Right cardiac atrium (tissue), 5 donors: ENCODE data around the gene ZBTB9. TPM values are rescaled to one million over a fixed set of nuclear protein-coding genes. Genes with fewer than 3 reads are reported as not detected.

Source experiments
- ATAC-seq, 2 donors: fragments of 200-7000 bp; cut with Tn5 transposase; one replicate each; pipeline versions ENCODE4 v1.8.0 to v1.9.1; 2020; ENCODE audit warnings: moderate library complexity in 2 of 2, mild to moderate bottlenecking in 1 of 2
- DNase-seq, 3 donors: peaks; one replicate each; pipeline ENCODE4 v3.0.0-alpha.2; 2020
- H3K27ac ChIP-seq: one replicate; pipeline ENCODE4 v1.5.1; 2013; ENCODE audit warnings: mild to moderate bottlenecking, low read length, control low read depth, moderate library complexity
- H3K27me3 ChIP-seq: one replicate; pipeline ENCODE4 v1.6.1; 2013; ENCODE audit not compliant: control insufficient read depth, insufficient read depth
- H3K4me1 ChIP-seq: one replicate; pipeline ENCODE4 v1.6.1; 2013; ENCODE audit warnings: low read length; ENCODE audit not compliant: control insufficient read depth, insufficient read depth
- H3K4me3 ChIP-seq: one replicate; pipeline ENCODE4 v1.5.1; 2013; ENCODE audit warnings: low read length, control low read depth
- H3K9me3 ChIP-seq: one replicate; pipeline ENCODE4 v1.6.1; 2013; ENCODE audit warnings: low read length; ENCODE audit not compliant: control insufficient read depth
- WGBS: extraction: QIAGEN DNeasy Blood & Tissue Kit; methylation state at CpG from one replicate; pipeline ENCODE4 v1.1.7; 2013; 5-methylcytosine and 5-hydroxymethylcytosine counted together
- intact Hi-C, 4 donors: fragments of 100-400 bp; cut with DNase I; formaldehyde crosslinking; loops; one replicate each; pipeline versions ENCODE4 v1.11.0 to v1.14.0; 2022 to 2023
- polyA plus RNA-seq: library from polyadenylated mRNA; stranded (reverse); fragments of 200-250 nt; gene quantifications from one replicate; pipeline ENCODE4 v1.2.3, GENCODE V29; 2013
- total RNA-seq, 4 donors: library from RNA; stranded (reverse); fragmentation: NEBNext Ultra II Directional; extraction: Animal tissue kit (Norgen Biotek cat#: 25700); gene quantifications; one replicate each; pipeline ENCODE4 v1.2.1, GENCODE V29; 2021
- donor health status: healthy with polysubstance abuse.
- donor health status: DM: no; HTN: yes; CAD: no.
- donor health status: DM: no; HTN: no; CAD: no.
- donor health status: DM: no; HTN: yes; CAD: no; lungs with severe emphysema.
- donor health status: DM: yes; HTN: yes; CAD: no.

The ZBTB9 gene
- total and polyA plus RNA-seq, 5 donors, result 2.8 to 4.9 (median 4.2) TPM

GRCh38 chr6:33451606-33452005 is 2.8 kb upstream of the ZBTB9 start:
- Histone ChIP-seq H3K4me3 (no peak overlapping the region), H3K27me3 (no peaks in the 10 kb centered on the region), H3K9me3 (no peaks in the 10 kb centered on the region), H3K27ac (no peak overlapping the region), H3K4me1 (peaks cover 3% of the 10 kb centered on the region)
- DNase-seq (no peak), ATAC-seq (no peak)
- intact Hi-C loops, result no loop called here
- WGBS, result 88% methylated on average over 15 of the region's 15 CpGs

GRCh38 chr6:33452496-33452895 is 1.9 kb upstream of the ZBTB9 start:
- no peak for DNase-seq
- peaks cover 3% of the 10 kb centered on the region for H3K4me1 ChIP-seq
- H3K9me3 ChIP-seq, result no peaks in the 10 kb centered on the region
- ATAC-seq, result no peak
- H3K27ac ChIP-seq, result no peak overlapping the region
- intact Hi-C loops, result no loop called here
- no peak overlapping the region for H3K4me3 ChIP-seq
- WGBS, result 84% methylated on average over 4 of the region's 4 CpGs
- H3K27me3 ChIP-seq, result no peaks in the 10 kb centered on the region

DNA sequence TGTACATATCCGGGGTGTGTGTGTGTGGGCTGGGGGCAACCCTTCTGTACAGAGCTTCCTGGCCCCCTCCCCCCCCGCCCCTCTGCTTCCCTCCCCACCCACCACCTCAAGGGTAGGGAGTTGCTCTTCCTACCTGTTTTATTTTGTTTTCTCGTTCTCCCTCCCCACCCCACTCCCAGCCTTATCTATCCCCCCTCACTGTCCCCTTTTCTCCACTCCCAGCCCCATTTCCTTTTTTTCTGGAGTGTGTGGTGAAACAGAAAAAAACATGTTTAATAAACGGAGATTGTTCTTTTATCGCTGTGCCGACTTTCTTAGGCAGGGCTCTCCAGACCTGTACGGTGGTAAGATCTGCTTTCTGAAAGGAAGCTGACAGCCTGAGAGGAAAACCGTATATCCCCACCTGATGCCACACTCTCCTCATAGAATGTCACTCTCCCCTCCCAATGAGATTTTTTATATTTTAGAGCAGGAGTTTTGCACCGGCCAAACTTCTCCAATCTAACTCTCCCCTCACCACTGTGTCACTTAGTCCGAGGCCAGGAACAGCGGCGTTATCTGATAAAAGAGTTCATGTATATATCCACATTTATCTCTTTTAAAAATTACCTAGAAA is 875 bp upstream of the ZBTB9 start:
- Histone ChIP-seq H3K4me3 (peak overlapping the region; percentile 79), H3K27ac (no peak overlapping the region), H3K9me3 (no peaks in the 10 kb centered on the region), H3K4me1 (peaks cover 3% of the 10 kb centered on the region), H3K27me3 (no peaks in the 10 kb centered on the region)
- ATAC-seq (no peak), DNase-seq (no peak)
- whole genome bisulfite sequencing, result 4% methylated on average over 12 of the region's 12 CpGs
- intact Hi-C loops, result no loop called here

GRCh38 chr6:33455051-33455450 is 675 bp downstream of the ZBTB9 start:
- ATAC-seq, result no peak
- H3K27me3 ChIP-seq, result no peaks in the 10 kb centered on the region
- H3K4me1 ChIP-seq, result peaks cover 3% of the 10 kb centered on the region
- no peak overlapping the region for H3K27ac ChIP-seq
- DNase-seq, result no peak
- H3K9me3 ChIP-seq, result no peaks in the 10 kb centered on the region
- intact Hi-C loops, result no loop called here
- peak overlapping the region; percentile 51 for H3K4me3 ChIP-seq
- WGBS, result 49% methylated on average over 16 of the region's 16 CpGs

DNA sequence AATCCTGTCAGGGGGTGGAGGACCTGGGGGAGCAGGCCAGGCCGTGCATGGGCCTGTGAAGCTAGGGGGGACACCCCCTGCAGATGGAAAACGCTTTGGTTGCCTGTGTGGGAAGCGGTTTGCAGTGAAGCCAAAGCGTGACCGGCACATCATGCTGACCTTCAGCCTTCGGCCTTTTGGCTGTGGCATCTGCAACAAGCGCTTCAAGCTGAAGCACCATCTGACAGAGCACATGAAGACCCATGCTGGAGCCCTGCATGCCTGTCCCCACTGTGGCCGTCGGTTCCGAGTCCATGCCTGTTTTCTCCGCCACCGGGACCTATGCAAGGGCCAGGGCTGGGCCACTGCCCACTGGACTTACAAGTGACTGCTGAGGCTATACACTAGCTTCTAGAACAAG is 1.8 kb downstream of the ZBTB9 start:
- DNase-seq (no peak), ATAC-seq (no peak)
- Histone ChIP-seq H3K27ac (no peak overlapping the region), H3K27me3 (no peaks in the 10 kb centered on the region), H3K4me3 (no peak overlapping the region), H3K9me3 (no peaks in the 10 kb centered on the region), H3K4me1 (peaks cover 3% of the 10 kb centered on the region)
- 95% methylated on average over 12 of the region's 12 CpGs for WGBS
- intact Hi-C loops, result no loop called here

GRCh38 chr6:33458676-33459075 is 4.3 kb downstream of the ZBTB9 start:
- DNase-seq, result no peak
- WGBS, result 63% methylated on average over 3 of the region's 3 CpGs
- H3K4me1 ChIP-seq, result peaks cover 3% of the 10 kb centered on the region
- intact Hi-C loops, result no loop called here
- H3K9me3 ChIP-seq, result no peaks in the 10 kb centered on the region
- H3K27ac ChIP-seq, result no peak overlapping the region
- H3K4me3 ChIP-seq, result no peak overlapping the region
- no peaks in the 10 kb centered on the region for H3K27me3 ChIP-seq
- no peak for ATAC-seq

DNA sequence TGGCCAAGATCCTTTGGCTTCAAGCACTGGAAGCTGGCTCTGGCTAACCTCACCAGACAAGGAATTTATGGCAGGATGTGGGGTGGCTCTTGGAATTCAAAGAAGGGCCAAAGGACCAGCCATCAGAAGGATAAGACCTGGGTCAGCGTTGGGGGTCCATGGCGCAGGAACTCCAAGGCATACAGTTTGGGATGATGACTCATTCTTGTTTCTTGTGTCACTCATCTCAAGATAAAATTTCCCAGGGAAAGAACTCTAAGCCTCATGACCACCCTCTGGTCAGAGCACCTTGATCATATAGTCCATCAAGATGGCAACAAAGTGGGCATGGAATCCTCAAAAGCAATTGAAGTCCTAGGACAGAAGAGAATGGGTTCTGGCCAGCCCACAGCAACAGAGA is 4.8 kb downstream of the ZBTB9 start:
- H3K27ac ChIP-seq, result no peak overlapping the region
- H3K4me1 ChIP-seq, result peaks cover 3% of the 10 kb centered on the region
- H3K4me3 ChIP-seq, result no peak overlapping the region
- 92% methylated on average over 2 of the region's 2 CpGs for WGBS
- no peaks in the 10 kb centered on the region for H3K27me3 ChIP-seq
- no peak for DNase-seq
- ATAC-seq, result no peak
- intact Hi-C loops, result no loop called here
- no peaks in the 10 kb centered on the region for H3K9me3 ChIP-seq

DNA sequence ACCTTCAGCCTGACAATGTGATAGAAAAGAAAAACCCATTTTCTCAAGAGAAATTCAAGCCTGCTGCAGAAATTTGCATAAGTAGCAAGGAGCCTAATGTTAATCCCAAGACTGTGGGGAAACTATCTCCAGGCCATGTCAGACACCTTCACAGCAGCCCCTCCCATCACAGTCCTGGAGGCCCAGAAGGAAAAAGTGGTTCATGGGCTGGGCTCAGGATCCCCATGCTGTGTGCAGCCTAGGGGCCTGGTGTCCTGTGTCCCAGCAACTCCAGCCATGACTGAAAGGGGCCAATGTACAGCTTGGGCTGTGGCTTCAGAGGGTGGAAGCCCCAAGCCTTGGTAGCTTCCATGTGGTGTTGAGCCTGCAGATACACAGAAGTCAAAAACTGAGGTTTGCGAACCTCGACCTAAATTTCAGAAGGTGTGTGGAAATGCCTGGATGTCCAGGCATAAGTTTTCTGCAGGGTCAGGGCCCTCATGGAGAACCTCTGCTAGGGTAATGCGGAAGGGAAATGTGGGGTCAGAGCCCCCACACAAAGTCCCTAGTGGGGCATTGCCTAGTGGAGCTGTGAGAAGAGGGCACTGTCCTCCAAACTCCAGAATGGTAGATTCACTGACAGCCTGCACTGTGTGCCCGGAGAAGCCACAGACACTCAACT is 11.8 kb downstream of the ZBTB9 start:
- H3K27me3 ChIP-seq, result no peaks in the 10 kb centered on the region
- intact Hi-C loops, result no loop called here
- no peak overlapping the region for H3K27ac ChIP-seq
- no peak for ATAC-seq
- H3K9me3 ChIP-seq, result no peaks in the 10 kb centered on the region
- H3K4me1 ChIP-seq, result no peaks in the 10 kb centered on the region
- H3K4me3 ChIP-seq, result no peak overlapping the region
- WGBS, result 92% methylated on average over 4 of the region's 4 CpGs
- no peak for DNase-seq

DNA sequence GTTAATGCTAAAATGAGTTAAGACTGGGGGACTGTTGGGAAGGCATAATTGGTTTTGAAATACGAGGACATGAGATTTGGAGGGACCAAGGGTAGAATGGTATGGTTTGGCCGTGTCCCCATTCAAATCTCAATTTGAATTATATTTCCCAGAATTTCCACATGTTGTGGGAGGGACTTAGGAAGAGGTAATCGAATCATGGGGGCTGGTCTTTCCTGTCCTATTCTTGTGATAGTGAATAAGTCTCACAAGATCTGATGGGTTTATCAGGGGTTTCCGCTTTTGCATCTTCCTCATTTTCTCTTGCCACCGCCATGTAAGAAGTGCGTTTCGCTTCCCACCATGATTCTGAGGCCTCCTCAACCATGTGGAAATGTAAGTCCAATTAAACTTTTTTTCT is 12.7 kb downstream of the ZBTB9 start:
- DNase-seq, result no peak
- ATAC-seq, result no peak
- Histone ChIP-seq H3K4me1 (no peaks in the 10 kb centered on the region), H3K4me3 (no peak overlapping the region), H3K27ac (no peak overlapping the region), H3K27me3 (no peaks in the 10 kb centered on the region), H3K9me3 (no peaks in the 10 kb centered on the region)
- WGBS, result 73% methylated on average over 7 of the region's 7 CpGs
- intact Hi-C loops, result no loop called here

DNA sequence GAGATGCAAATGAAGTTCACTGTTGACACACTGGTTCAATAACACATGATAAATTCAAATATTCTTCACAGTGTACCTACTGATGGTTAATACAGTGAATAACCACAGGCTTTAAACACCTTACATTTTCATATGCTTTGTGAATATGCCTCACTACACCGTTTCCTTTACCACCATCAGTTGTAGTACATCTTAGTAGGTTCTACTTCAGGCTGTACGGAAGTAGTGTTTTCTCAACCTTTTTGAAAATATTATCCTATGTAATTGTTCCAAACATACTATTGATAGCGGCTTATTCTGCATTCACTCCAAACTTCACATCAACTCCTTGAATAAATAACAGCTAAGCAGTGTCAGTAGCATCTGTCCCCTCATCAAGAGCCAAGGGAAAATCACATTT is 15.3 kb downstream of the ZBTB9 start:
- H3K27me3 ChIP-seq, result no peaks in the 10 kb centered on the region
- no peaks in the 10 kb centered on the region for H3K9me3 ChIP-seq
- 83% methylated on average over 3 of the region's 3 CpGs for WGBS
- H3K27ac ChIP-seq, result no peak overlapping the region
- intact Hi-C loops, result no loop called here
- no peaks in the 10 kb centered on the region for H3K4me1 ChIP-seq
- ATAC-seq (no peak), DNase-seq (no peak)
- H3K4me3 ChIP-seq, result no peak overlapping the region

GRCh38 chr6:33477864-33478263 is 23.5 kb downstream of the ZBTB9 start:
- intact Hi-C loops, result no loop called here
- Histone ChIP-seq H3K4me1 (no peaks in the 10 kb centered on the region), H3K9me3 (no peaks in the 10 kb centered on the region), H3K27me3 (no peaks in the 10 kb centered on the region), H3K27ac (no peak overlapping the region), H3K4me3 (no peak overlapping the region)
- ATAC-seq (no peak), DNase-seq (no peak)
- 50% methylated on average over 3 of the region's 3 CpGs for WGBS

DNA sequence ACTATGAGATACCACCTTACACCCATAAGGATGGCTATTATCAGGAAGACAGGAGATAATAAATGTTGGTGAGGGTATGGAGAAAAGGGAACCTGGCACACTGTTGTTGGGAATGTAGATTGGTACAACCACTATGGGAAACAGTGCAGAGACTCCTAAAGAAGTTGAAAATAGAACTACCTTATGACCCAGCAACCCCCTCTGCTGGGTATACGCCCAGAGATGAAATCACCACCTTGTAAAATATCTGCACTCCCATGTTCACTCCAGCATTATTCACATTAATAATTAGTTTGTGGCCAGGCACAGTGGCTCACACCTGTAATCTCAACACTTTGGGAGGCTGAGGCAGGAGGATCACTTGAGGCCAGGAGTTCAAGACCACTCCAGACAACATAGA is 26.8 kb downstream of the ZBTB9 start:
- no peak overlapping the region for H3K27ac ChIP-seq
- H3K4me1 ChIP-seq, result no peaks in the 10 kb centered on the region
- no peaks in the 10 kb centered on the region for H3K9me3 ChIP-seq
- H3K4me3 ChIP-seq, result no peak overlapping the region
- DNase-seq (no peak), ATAC-seq (no peak)
- 63% methylated on average over 1 of the region's 1 CpG for WGBS
- H3K27me3 ChIP-seq, result no peaks in the 10 kb centered on the region
- intact Hi-C loops, result no loop called here
